Heart left ventricle (tissue), 13 donors: ENCODE data around the gene DAO.

Experiments used
- POLR2A ChIP-seq, 2 donors: fragments of 450-650 bp; IDR thresholded peaks; one replicate each; pipeline ENCODE4 v1.6.1; 2017; ENCODE audit warnings: antibody characterized with exemption in 2 of 2, mild to moderate bottlenecking in 2 of 2, moderate library complexity in 2 of 2
- TF ChIP-seq, protein P1 (sequence below), 12 donors: fragments of 200-600 bp; sonication (generic) in 4 of 12; IDR thresholded peaks; one replicate each; pipeline versions ENCODE4 v1.5.0 to v1.8.0; 2018 to 2022; ENCODE audit warnings: antibody characterized with exemption in 12 of 12, mild to moderate bottlenecking in 5 of 12
- donor health status: ischemic (EF 13 %, LVEDD 7.1; RV severe dilation, severe dysfunction).
- donor health status: DM: no; HTN: yes; CAD: no.
- donor health status: DM: no; HTN: no; CAD: no.
- donor health status: ischemic (EF 25% LVEDD 6.9; RV normal size, moderate dysfunction).
- donor health status: ischemic (EF 25% LVEDD 5.7; RV mildly dilated, moderate dysfunction).
- donor health status: ischemic (EF 35%, LVEDD 5.7; RV mildly dilated, moderate dysfunction).
- donor health status: nonischemic (EF 11% LVEDD 7.7; RV severe dilation, severe dysfunction).
- donor health status: DM: yes; HTN: yes; CAD: no.
- donor health status: PGD.
- donor health status: ischemic (EF 29% LVEDD 5.4; RV normal size, mild dysfunction).
- donor health status: nonischemic (EF 23%, LVEDD 6.1; RV moderate dilation, normal function).

DNA sequence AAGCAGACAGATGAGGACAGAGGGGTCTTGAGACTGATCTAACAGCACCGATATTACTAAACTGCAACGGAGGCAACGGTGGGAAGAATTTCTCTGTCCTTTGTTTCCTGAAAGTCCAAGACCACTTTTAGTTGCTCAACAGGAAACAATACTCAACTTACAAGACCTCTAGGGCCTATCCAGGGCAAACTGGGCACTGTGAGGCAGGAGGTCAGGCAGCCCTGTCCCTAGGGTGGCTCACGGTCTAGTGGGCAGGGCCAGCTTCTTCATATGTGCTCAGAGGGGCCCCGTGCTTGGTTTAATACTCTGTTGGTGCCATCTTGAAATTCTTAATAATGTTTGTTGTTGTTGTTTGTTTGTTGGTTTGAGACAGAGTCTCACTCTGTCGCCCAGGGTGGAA lies 36.7 kb upstream of the DAO start:
- TF ChIP-seq POLR2A (IDR thresholded peaks at IDR 0.05) = no peak
- TF ChIP-seq, protein P1, sequence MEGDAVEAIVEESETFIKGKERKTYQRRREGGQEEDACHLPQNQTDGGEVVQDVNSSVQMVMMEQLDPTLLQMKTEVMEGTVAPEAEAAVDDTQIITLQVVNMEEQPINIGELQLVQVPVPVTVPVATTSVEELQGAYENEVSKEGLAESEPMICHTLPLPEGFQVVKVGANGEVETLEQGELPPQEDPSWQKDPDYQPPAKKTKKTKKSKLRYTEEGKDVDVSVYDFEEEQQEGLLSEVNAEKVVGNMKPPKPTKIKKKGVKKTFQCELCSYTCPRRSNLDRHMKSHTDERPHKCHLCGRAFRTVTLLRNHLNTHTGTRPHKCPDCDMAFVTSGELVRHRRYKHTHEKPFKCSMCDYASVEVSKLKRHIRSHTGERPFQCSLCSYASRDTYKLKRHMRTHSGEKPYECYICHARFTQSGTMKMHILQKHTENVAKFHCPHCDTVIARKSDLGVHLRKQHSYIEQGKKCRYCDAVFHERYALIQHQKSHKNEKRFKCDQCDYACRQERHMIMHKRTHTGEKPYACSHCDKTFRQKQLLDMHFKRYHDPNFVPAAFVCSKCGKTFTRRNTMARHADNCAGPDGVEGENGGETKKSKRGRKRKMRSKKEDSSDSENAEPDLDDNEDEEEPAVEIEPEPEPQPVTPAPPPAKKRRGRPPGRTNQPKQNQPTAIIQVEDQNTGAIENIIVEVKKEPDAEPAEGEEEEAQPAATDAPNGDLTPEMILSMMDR (IDR thresholded peaks at IDR 0.05) = no peak
